K562 (cell line): Measurements from ENCODE around the gene COA7. TPM values are rescaled to one million over a fixed set of nuclear protein-coding genes. Genes with fewer than 3 reads are reported as not detected.
A peak's percentile ranks its signal among the peaks of the same experiment; 100 is the strongest.

Source experiments
- CBX2 ChIP-seq: fragments of 200-600 bp; sonication (generic); IDR thresholded peaks from one replicate; pipeline ENCODE4 v1.6.1; 2012; ENCODE audit warnings: mild to moderate bottlenecking, low read length, inconsistent platforms; ENCODE audit not compliant: insufficient read depth, poor library complexity, severe bottlenecking
- CEBPB ChIP-seq: fragments of 450-650 bp; IDR thresholded peaks from 2 replicates; pipeline ENCODE4 v1.6.1; 2016; ENCODE audit warnings: missing genetic modification characterization, missing compliant biosample characterization
- CREB5 ChIP-seq: fragments of 250-450 bp; sonication (Bioruptor Pico); IDR thresholded peaks from 2 replicates; pipeline ENCODE4 v1.5.0; 2020; ENCODE audit warnings: mild to moderate bottlenecking
- HMG20A ChIP-seq: fragments of 450-650 bp; formaldehyde crosslinking; conservative IDR thresholded peaks from 2 replicates; pipeline ENCODE4 v1.4.0; 2020; ENCODE audit warnings: mild to moderate bottlenecking, mixed read lengths
- KAT7 ChIP-seq: sonication (generic); formaldehyde crosslinking; IDR thresholded peaks from 2 replicates; pipeline ENCODE4 v1.8.0; 2022; ENCODE audit warnings: missing genetic modification reagents, mild to moderate bottlenecking, borderline replicate concordance
- MXD1 ChIP-seq: fragments of 250-450 bp; sonication (Bioruptor Pico); IDR thresholded peaks from 2 replicates; pipeline ENCODE4 v1.8.0; 2021; ENCODE audit warnings: borderline replicate concordance, mild to moderate bottlenecking, moderate library complexity; ENCODE audit not compliant: poor library complexity, severe bottlenecking
- NFYB ChIP-seq: IDR thresholded peaks from 2 replicates; pipeline ENCODE4 v1.6.1; 2011; ENCODE audit warnings: mild to moderate bottlenecking, moderate library complexity; ENCODE audit not compliant: insufficient read length; ENCODE audit errors: extremely low read depth
- NR2F6 ChIP-seq: fragments of 450-650 bp; formaldehyde crosslinking; IDR thresholded peaks from 2 replicates; pipeline ENCODE4 v1.4.0; 2020; ENCODE audit warnings: mild to moderate bottlenecking
- POLR2B ChIP-seq: fragments of 450-650 bp; IDR thresholded peaks from 2 replicates; pipeline ENCODE4 v1.6.1; 2018; ENCODE audit warnings: low read depth; ENCODE audit not compliant: partially characterized antibody
- SIN3A ChIP-seq, 2 experiments: fragments of 150-350 bp in 1 of 2; IDR thresholded peaks; 2 replicates each; pipeline ENCODE4 v1.6.1; 2011 to 2016; ENCODE audit warnings: borderline replicate concordance in 2 of 2, low read depth in 2 of 2, low read length in 2 of 2, mild to moderate bottlenecking in 2 of 2, moderate library complexity in 2 of 2; ENCODE audit not compliant: control insufficient read depth in 1 of 2
- SIRT6 ChIP-seq: IDR thresholded peaks from one replicate; pipeline ENCODE4 v1.6.1; 2012; ENCODE audit warnings: low read depth, mild to moderate bottlenecking, control low read depth, inconsistent platforms, low read length, moderate library complexity
- SRF ChIP-seq, 2 experiments: fragments of 250-450, 450-650 bp in 1 of 2; sonication (Bioruptor Pico) in 1 of 2; sonication (generic) in 1 of 2; formaldehyde crosslinking; IDR thresholded peaks; 2 replicates each; pipeline versions ENCODE4 v1.5.0 to v1.5.1; 2020 to 2022; ENCODE audit warnings: mild to moderate bottlenecking in 1 of 2, missing genetic modification reagents in 1 of 2
- SRSF9 ChIP-seq: fragments of 200-400 bp; formaldehyde crosslinking; IDR thresholded peaks from 2 replicates; pipeline ENCODE4 v1.6.1; 2017; ENCODE audit warnings: low read depth, low read length, borderline replicate concordance
- TEAD4 ChIP-seq, 2 experiments: sonication (generic) in 1 of 2; formaldehyde crosslinking in 1 of 2; IDR thresholded peaks; 2 replicates each; pipeline versions ENCODE4 v1.6.1 to v1.8.0; 2012 to 2022; ENCODE audit warnings: borderline replicate concordance in 1 of 2, inconsistent platforms in 1 of 2, low read length in 1 of 2, mild to moderate bottlenecking in 1 of 2, missing genetic modification reagents in 1 of 2
- YBX1 ChIP-seq: fragments of 450-650 bp; IDR thresholded peaks from 2 replicates; pipeline ENCODE4 v1.7.1; 2016; ENCODE audit warnings: mild to moderate bottlenecking
- ZBTB11 ChIP-seq, 3 experiments: fragments of 200-800 bp in 1 of 3; fragments of 250-450 bp in 1 of 3; fragments of 450-650 bp in 1 of 3; sonication (Bioruptor Pico) in 1 of 3; sonication (Bioruptor generic) in 1 of 3; formaldehyde crosslinking in 1 of 3; IDR thresholded peaks; 2 replicates each; pipeline versions ENCODE4 v1.6.1 to v1.8.0; 2016 to 2022; ENCODE audit warnings: mild to moderate bottlenecking in 2 of 3, missing genetic modification characterization in 2 of 3, missing compliant biosample characterization in 1 of 3, moderate library complexity in 1 of 3
- ZEB2 ChIP-seq: fragments of 450-650 bp; IDR thresholded peaks from 2 replicates; pipeline ENCODE4 v1.6.1; 2016
- ZNF512 ChIP-seq: IDR thresholded peaks from 2 replicates; pipeline ENCODE4 v1.6.1; 2016; ENCODE audit warnings: missing genetic modification characterization, missing compliant biosample characterization
- ZNF57 ChIP-seq: fragments of 450-650 bp; formaldehyde crosslinking; IDR thresholded peaks from 2 replicates; pipeline ENCODE4 v1.4.0; 2020; ENCODE audit warnings: mild to moderate bottlenecking, moderate library complexity
- ZNF780A ChIP-seq: fragments of 250-450 bp; sonication (Bioruptor Pico); IDR thresholded peaks from 2 replicates; pipeline ENCODE4 v1.5.0; 2021; ENCODE audit warnings: mild to moderate bottlenecking
- polyA plus RNA-seq, 8 experiments: library from polyadenylated mRNA; depleted of rRNA in 4 of 8; stranded (reverse) in 5 of 8; unstranded in 3 of 8; fragments of >200 nt; fragmentation: Nextera tagmentation in 2 of 8; fragmentation: Illumina TruSeq in 1 of 8; extraction: Ambion mirVana in 2 of 8; extraction: Trizol in 1 of 8; gene quantifications; 2 replicates each; pipeline versions ENCODE4 v1.2.1 to v1.2.3, GENCODE V29; 2011 to 2014; ENCODE audit warnings: inconsistent platforms in 1 of 8, missing spikeins in 1 of 8
- total RNA-seq, 7 experiments: library from RNA; depleted of rRNA in 6 of 7; stranded (reverse); fragments of >200 nt in 6 of 7; fragmentation: Illumina TruSeq in 2 of 7; extraction: Trizol in 2 of 7; gene quantifications; 2 replicates each; pipeline versions ENCODE4 v1.2.1 to v1.2.3, GENCODE V29; 2011 to 2021; ENCODE audit warnings: low replicate concordance in 1 of 7

The COA7 gene
- total and polyA plus RNA-seq, 9 of the 15 experiments (the other 6 are each of a cell fraction or from before 2014, with no cell fraction given), result 19.4 to 82.8 (median 51.0) TPM

DNA sequence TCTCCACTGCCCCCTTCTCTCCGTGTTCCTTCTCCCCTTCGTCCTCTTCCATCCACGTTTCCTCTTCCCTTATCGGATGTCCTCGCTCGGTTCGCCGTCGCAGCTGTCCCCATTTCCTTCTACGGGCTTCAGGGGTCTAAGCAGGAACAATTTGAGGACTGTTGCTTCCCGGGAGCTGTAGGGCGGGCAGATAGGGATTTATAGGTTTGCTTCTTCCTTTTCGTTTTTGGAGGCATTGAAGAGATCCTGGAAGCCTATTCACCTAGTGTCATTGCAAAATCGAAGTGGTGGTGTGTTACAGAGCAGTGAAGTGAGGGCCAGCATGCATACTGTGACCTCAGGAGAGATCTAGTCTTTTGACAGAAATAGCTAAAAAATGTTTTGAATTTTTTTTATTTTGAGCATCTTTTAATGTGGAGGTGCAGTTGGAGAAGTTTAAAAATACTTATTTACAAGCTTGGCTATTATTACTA, 29.0 kb upstream of the COA7 start (continued):
- 0 out of 2 replicates have a peak, but pooled peaks have one; percentile 69 for TF ChIP-seq ZEB2
- no peak for TF ChIP-seq CBX2
- no peak for TF ChIP-seq KAT7
- no peak for TF ChIP-seq HMG20A
- TF ChIP-seq CREB5, result no peak
- TF ChIP-seq ZBTB11 (CRISPR knock-in tag; IDR thresholded peaks at IDR 0.05), result peak in 1 of 3 experiments; percentile 65; a peak in 1 of 6 replicates
- peak; percentile 74 for TF ChIP-seq ZNF512 (tag)
- peak; percentile 69 for TF ChIP-seq CEBPB
- no peak for TF ChIP-seq NFYB
- peak in 1 of 2 experiments; percentile 2; a peak in 1 of 4 replicates for TF ChIP-seq SIN3A (IDR thresholded peaks at IDR 0.05; ENCODE audit: borderline replicate concordance in 2 of 2, control insufficient read depth in 1 of 2, low read depth in 2 of 2, low read length in 2 of 2)
- no peak for TF ChIP-seq NR2F6 (CRISPR knock-in tag)
- TF ChIP-seq POLR2B, result peak; percentile 36
- TF ChIP-seq TEAD4 (IDR thresholded peaks at IDR 0.05; ENCODE audit: low read length), result 0 out of 2 replicates have a peak, but pooled peaks have one; percentile 26
- TF ChIP-seq TEAD4 (CRISPR knock-in tag; IDR thresholded peaks at IDR 0.05; ENCODE audit: borderline replicate concordance), result no peak
- TF ChIP-seq SIRT6, result no peak
- 0 out of 2 replicates have a peak, but pooled peaks have one; percentile 46 for TF ChIP-seq ZNF57
- TF ChIP-seq SRF (CRISPR knock-in tag; IDR thresholded peaks at IDR 0.05), result 0 out of 4 replicates have a peak, but pooled peaks of 1 of the 2 experiments have one; percentile 51
- TF ChIP-seq SRSF9, result no peak
- TF ChIP-seq MXD1, result no peak
- 0 out of 2 replicates have a peak, but pooled peaks have one; percentile 10 for TF ChIP-seq ZNF780A
- TF ChIP-seq YBX1, result no peak
